CD4-positive, alpha-beta T cell treated with Interferon gamma for 1 hour (primary cell): Measurements from ENCODE around the gene RIOK2.

Source experiments
- DNase-seq: peaks from one replicate; pipeline ENCODE4 v3.0.0-alpha.2; 2020

The RIOK2 gene

GRCh38 chr5:97121848-97122247 lies 61.2 kb downstream of the RIOK2 start:
- no peak for DNase-seq

- DNase-seq = no peak
Observed at GRCh38 chr5:97120195-97120594, 62.9 kb downstream of the RIOK2 start.

GRCh38 chr5:97119007-97119390 lies 64.0 kb downstream of the RIOK2 start:
- no peak for DNase-seq

GRCh38 chr5:97118261-97119006 lies 64.6 kb downstream of the RIOK2 start:
- no peak for DNase-seq

- no peak for DNase-seq
Observed at GRCh38 chr5:97115932-97116331, 67.1 kb downstream of the RIOK2 start.

- no peak for DNase-seq
Observed at GRCh38 chr5:97112230-97112629, 70.8 kb downstream of the RIOK2 start.

- DNase-seq = no peak
Observed at GRCh38 chr5:97111616-97112015, 71.4 kb downstream of the RIOK2 start.

- no peak for DNase-seq
Observed at GRCh38 chr5:97111004-97111403, 72.0 kb downstream of the RIOK2 start.
